GM23338 (cell line): ENCODE results near the gene DIDO1. TPM values are rescaled to one million over a fixed set of nuclear protein-coding genes. Genes with fewer than 3 reads are reported as not detected.

Experiments used
- ATAC-seq: fragments of 200-7000 bp; cut with Tn5 transposase; 3 replicates; pipeline ENCODE4 v1.9.1; 2020
- DNase-seq: peaks from one replicate; pipeline ENCODE4 v3.0.0-alpha.2; 2015; ENCODE audit warnings: low spot score
- H2AFZ ChIP-seq: fragments of 200-600 bp; sonication (generic); 2 replicates; pipeline ENCODE4 v1.8.0; 2016; ENCODE audit warnings: antibody characterized with exemption, mild to moderate bottlenecking, moderate library complexity
- H3F3A ChIP-seq: fragments of 200-600 bp; sonication (generic); replicated peaks from 2 replicates; pipeline ENCODE4 v1.8.0; 2017; ENCODE audit warnings: antibody characterized with exemption, mixed run types, low read depth
- H3K27ac ChIP-seq: fragments of 200-600 bp; sonication (generic); 2 replicates; pipeline ENCODE4 v1.6.1; 2016; ENCODE audit warnings: low read depth
- H3K27me3 ChIP-seq: fragments of 200-600 bp; sonication (generic); 2 replicates; pipeline ENCODE4 v1.8.0; 2016; ENCODE audit warnings: mild to moderate bottlenecking, mixed run types, moderate library complexity; ENCODE audit not compliant: insufficient read depth
- H3K36me3 ChIP-seq: fragments of 200-600 bp; sonication (generic); 2 replicates; pipeline ENCODE4 v1.8.0; 2016; ENCODE audit warnings: mild to moderate bottlenecking; ENCODE audit not compliant: insufficient read depth
- H3K4me1 ChIP-seq: fragments of 200-600 bp; sonication (generic); 2 replicates; pipeline ENCODE4 v1.8.0; 2016; ENCODE audit warnings: mild to moderate bottlenecking, moderate library complexity; ENCODE audit not compliant: insufficient read depth
- H3K4me2 ChIP-seq: fragments of 200-600 bp; sonication (generic); 2 replicates; pipeline ENCODE4 v1.7.1; 2017; ENCODE audit warnings: mixed run types
- H3K4me3 ChIP-seq: fragments of 200-600 bp; sonication (generic); 2 replicates; pipeline ENCODE4 v1.6.1; 2016; ENCODE audit warnings: mixed run types
- H3K79me2 ChIP-seq: fragments of 200-600 bp; sonication (generic); replicated peaks from 2 replicates; pipeline ENCODE4 v1.8.0; 2017; ENCODE audit warnings: mild to moderate bottlenecking; ENCODE audit not compliant: insufficient read depth
- H3K9me2 ChIP-seq: fragments of 200-600 bp; sonication (generic); 2 replicates; pipeline ENCODE4 v1.8.0; 2017; ENCODE audit not compliant: insufficient read depth
- H4K20me1 ChIP-seq: fragments of 200-600 bp; sonication (generic); replicated peaks from 2 replicates; pipeline ENCODE4 v1.8.0; 2017; ENCODE audit warnings: mild to moderate bottlenecking; ENCODE audit not compliant: insufficient read depth
- H3K27ac Mint-ChIP-seq: 2 replicates; pipeline ENCODE4 v1.8.0; 2020; ENCODE audit warnings: inconsistent platforms, mild to moderate bottlenecking, moderate library complexity, mixed read lengths
- H3K27me3 Mint-ChIP-seq: 3 replicates; pipeline ENCODE4 v1.8.0; 2022; ENCODE audit warnings: low read depth, mild to moderate bottlenecking, moderate library complexity, mixed read lengths, inconsistent platforms; ENCODE audit not compliant: insufficient read depth, poor library complexity
- H3K36me3 Mint-ChIP-seq: 3 replicates; pipeline ENCODE4 v1.8.0; 2021; ENCODE audit warnings: low read depth, mild to moderate bottlenecking, inconsistent platforms, moderate library complexity, mixed read lengths
- H3K4me1 Mint-ChIP-seq: 3 replicates; pipeline ENCODE4 v1.8.0; 2020; ENCODE audit warnings: mild to moderate bottlenecking, inconsistent platforms, mixed read lengths
- H3K4me3 Mint-ChIP-seq: 3 replicates; pipeline ENCODE4 v1.8.0; 2021; ENCODE audit warnings: moderate library complexity, mild to moderate bottlenecking, inconsistent platforms, mixed read lengths
- H3K9me3 Mint-ChIP-seq: 3 replicates; pipeline ENCODE4 v1.8.0; 2020; ENCODE audit warnings: moderate library complexity, mild to moderate bottlenecking, inconsistent platforms, mixed read lengths
- ETS1 ChIP-seq: IDR thresholded peaks from 2 replicates; pipeline ENCODE4 v1.6.1; 2016; ENCODE audit warnings: antibody characterized with exemption
- EZH2 ChIP-seq: fragments of 200-600 bp; sonication (generic); IDR thresholded peaks from one replicate; pipeline ENCODE4 v1.8.0; 2017; ENCODE audit warnings: antibody characterized with exemption, mild to moderate bottlenecking, low read depth; ENCODE audit not compliant: unreplicated experiment
- EZH2phosphoT487 ChIP-seq: fragments of 200-600 bp; sonication (generic); IDR thresholded peaks from one replicate; pipeline ENCODE4 v1.8.1; 2018; ENCODE audit warnings: antibody characterized with exemption; ENCODE audit not compliant: unreplicated experiment
- NANOG ChIP-seq: IDR thresholded peaks from 2 replicates; pipeline ENCODE4 v1.6.1; 2016; ENCODE audit warnings: antibody characterized with exemption, borderline replicate concordance
- POLR2AphosphoS5 ChIP-seq: IDR thresholded peaks from 2 replicates; pipeline ENCODE4 v1.6.1; 2016; ENCODE audit warnings: antibody characterized with exemption, low read depth
- REST ChIP-seq: IDR thresholded peaks from one replicate; pipeline ENCODE4 v1.6.1; 2018; ENCODE audit warnings: antibody characterized with exemption; ENCODE audit not compliant: unreplicated experiment
- STAT1 ChIP-seq: IDR thresholded peaks from one replicate; pipeline ENCODE4 v1.6.1; 2016; ENCODE audit warnings: antibody characterized with exemption; ENCODE audit not compliant: unreplicated experiment
- ZNF331 ChIP-seq: fragments of 250-450 bp; sonication (Bioruptor Pico); IDR thresholded peaks from 2 replicates; pipeline ENCODE4 v1.5.0; 2020; ENCODE audit warnings: low read depth, mild to moderate bottlenecking, moderate library complexity
- polyA plus RNA-seq: library from polyadenylated mRNA; unstranded; fragments of >200 nt; fragmentation: Nextera tagmentation; extraction: Ambion mirVana; gene quantifications from 2 replicates; pipeline ENCODE4 v1.2.1, GENCODE V29; 2016
- total RNA-seq: library from RNA; depleted of rRNA; stranded (reverse); fragments of >200 nt; shearing (Covaris generic); gene quantifications from 2 replicates; pipeline ENCODE4 v1.2.3, GENCODE V29; 2014
- TF ChIP-seq, protein P1 (sequence below), 2 experiments: fragments of 200-600 bp in 1 of 2; sonication (generic) in 1 of 2; conservative IDR thresholded peaks; 2 replicates each; pipeline versions ENCODE4 v1.5.1 to v1.6.1; 2016 to 2017; ENCODE audit warnings: antibody characterized with exemption in 2 of 2, low read depth in 2 of 2, mild to moderate bottlenecking in 2 of 2, moderate library complexity in 1 of 2

Gene DIDO1
- total and polyA plus RNA-seq, 2 experiments from 2014 or later = 72.4 to 162 TPM

- peaks cover 43% of the 10 kb centered on the region for H3K4me1 Mint-ChIP-seq
- H3K36me3 Mint-ChIP-seq = peaks cover 56% of the 10 kb centered on the region
- Histone ChIP-seq H3K4me3 (no peak overlapping the region), H4K20me1 (peaks cover 48% of the 10 kb centered on the region), H3K79me2 (peaks cover 3% of the 10 kb centered on the region; the same call in 1 of the 2 replicates), H3K4me2 (peak overlapping the region; percentile 63), H3K36me3 (peaks cover 49% of the 10 kb centered on the region), H3K4me1 (peaks cover 33% of the 10 kb centered on the region), H3K27me3 (no peaks in the 10 kb centered on the region), H3K27ac (peak overlapping the region; percentile 39), H3F3A (peaks cover 67% of the 10 kb centered on the region), H2AFZ (no peak overlapping the region), H3K9me2 (no peaks in the 10 kb centered on the region)
- peaks cover 31% of the 10 kb centered on the region for H3K27me3 Mint-ChIP-seq
- TF ChIP-seq EZH2 = no peak
- TF ChIP-seq POLR2AphosphoS5 = peak; percentile 63; the same call in 1 of the 2 replicates
- ATAC-seq (peak; percentile 8), DNase-seq (no peak)
- H3K27ac Mint-ChIP-seq = 0 out of 2 replicates have a peak overlapping the region, but pooled peaks have one; percentile 22
- no peaks in the 10 kb centered on the region; the same call in 2 of the 3 replicates for H3K9me3 Mint-ChIP-seq
- H3K4me3 Mint-ChIP-seq = peak overlapping the region; percentile 16; the same call in 2 of the 3 replicates
These were observed 27.2 kb downstream of the DIDO1 start for GRCh38 chr20:62898970-62899632.

DNA sequence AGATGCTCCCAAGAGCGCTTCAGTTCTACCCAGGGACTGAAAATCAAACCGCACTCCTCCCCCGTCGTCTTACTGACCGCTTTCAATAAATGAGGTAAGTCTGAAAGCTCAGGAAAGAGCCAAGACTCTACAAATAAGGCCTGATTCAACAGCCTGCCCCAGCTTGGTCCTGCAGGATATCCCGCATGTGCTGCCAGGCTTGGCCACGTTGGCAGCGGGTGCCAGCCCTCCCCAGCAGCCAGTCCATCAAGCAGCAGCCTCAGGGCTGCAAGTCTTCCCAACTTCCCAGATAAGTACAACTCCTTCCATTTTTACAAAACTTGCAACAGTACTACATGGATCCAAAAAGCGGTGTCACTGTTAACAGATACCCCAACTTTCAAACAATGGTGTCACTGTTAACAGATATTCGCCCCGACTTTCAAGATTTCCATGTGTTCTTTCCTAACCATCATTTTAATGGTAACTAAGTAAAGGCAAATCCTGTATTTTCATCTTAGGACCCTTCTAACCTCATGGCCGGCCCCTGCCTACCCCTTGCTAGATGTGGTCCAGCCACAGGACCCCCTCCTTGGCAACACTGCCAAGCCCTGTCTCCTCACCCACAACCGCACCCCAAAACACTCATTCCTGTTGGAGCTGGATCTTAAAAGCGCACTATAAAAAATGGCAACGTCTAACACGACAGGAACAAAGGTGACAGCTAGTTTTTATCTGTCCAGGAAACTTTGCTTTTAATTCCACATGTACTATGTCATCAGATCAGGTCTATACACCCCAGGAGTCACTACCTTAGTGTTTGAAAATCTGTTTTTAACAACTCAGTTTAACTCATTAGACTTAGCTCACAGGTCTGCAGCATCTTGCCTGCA is 28.0 kb downstream of the DIDO1 start:
- peaks cover 67% of the 10 kb centered on the region for H3F3A ChIP-seq
- no peaks in the 10 kb centered on the region for H3K79me2 ChIP-seq
- peaks cover 30% of the 10 kb centered on the region for H3K27me3 Mint-ChIP-seq
- no peaks in the 10 kb centered on the region; the same call in 2 of the 3 replicates for H3K9me3 Mint-ChIP-seq
- H3K36me3 Mint-ChIP-seq = peaks cover 56% of the 10 kb centered on the region
- H3K4me3 ChIP-seq = no peak overlapping the region
- peak overlapping the region; percentile 22; the same call in 1 of the 2 replicates for H3K27ac Mint-ChIP-seq
- H3K4me3 Mint-ChIP-seq = peak overlapping the region; percentile 1; the same call in 1 of the 3 replicates
- peaks cover 33% of the 10 kb centered on the region for H3K4me1 ChIP-seq
- peaks cover 40% of the 10 kb centered on the region for H4K20me1 ChIP-seq
- DNase-seq (no peak), ATAC-seq (no peak)
- peaks cover 47% of the 10 kb centered on the region for H3K36me3 ChIP-seq
- no peaks in the 10 kb centered on the region for H3K9me2 ChIP-seq
- peak overlapping the region; percentile 63 for H3K4me2 ChIP-seq
- no peak overlapping the region for H2AFZ ChIP-seq
- no peaks in the 10 kb centered on the region for H3K27me3 ChIP-seq
- H3K4me1 Mint-ChIP-seq = peaks cover 43% of the 10 kb centered on the region
- H3K27ac ChIP-seq = peak overlapping the region; percentile 64
- no peak for TF ChIP-seq ZNF331 (CRISPR knock-in tag)
- TF ChIP-seq ETS1 = no peak
- TF ChIP-seq, protein P1, sequence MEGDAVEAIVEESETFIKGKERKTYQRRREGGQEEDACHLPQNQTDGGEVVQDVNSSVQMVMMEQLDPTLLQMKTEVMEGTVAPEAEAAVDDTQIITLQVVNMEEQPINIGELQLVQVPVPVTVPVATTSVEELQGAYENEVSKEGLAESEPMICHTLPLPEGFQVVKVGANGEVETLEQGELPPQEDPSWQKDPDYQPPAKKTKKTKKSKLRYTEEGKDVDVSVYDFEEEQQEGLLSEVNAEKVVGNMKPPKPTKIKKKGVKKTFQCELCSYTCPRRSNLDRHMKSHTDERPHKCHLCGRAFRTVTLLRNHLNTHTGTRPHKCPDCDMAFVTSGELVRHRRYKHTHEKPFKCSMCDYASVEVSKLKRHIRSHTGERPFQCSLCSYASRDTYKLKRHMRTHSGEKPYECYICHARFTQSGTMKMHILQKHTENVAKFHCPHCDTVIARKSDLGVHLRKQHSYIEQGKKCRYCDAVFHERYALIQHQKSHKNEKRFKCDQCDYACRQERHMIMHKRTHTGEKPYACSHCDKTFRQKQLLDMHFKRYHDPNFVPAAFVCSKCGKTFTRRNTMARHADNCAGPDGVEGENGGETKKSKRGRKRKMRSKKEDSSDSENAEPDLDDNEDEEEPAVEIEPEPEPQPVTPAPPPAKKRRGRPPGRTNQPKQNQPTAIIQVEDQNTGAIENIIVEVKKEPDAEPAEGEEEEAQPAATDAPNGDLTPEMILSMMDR (conservative IDR thresholded peaks at IDR 0.05; ENCODE audit: low read depth in 2 of 2) = no peak
- TF ChIP-seq REST = no peak
- no peak for TF ChIP-seq EZH2phosphoT487
- no peak for TF ChIP-seq STAT1
- no peak; the same call in 1 of the 2 replicates for TF ChIP-seq POLR2AphosphoS5
- no peak for TF ChIP-seq EZH2
- TF ChIP-seq NANOG = no peak
